GM18502 (cell line): Measurements from ENCODE around the gene AGAP1.

Source experiments
- ATAC-seq: cut with Tn5 transposase; IDR thresholded peaks from one replicate; pipeline ENCODE4 v1.9.1; 2021; ENCODE audit warnings: mild to moderate bottlenecking; ENCODE audit not compliant: unreplicated experiment, poor library complexity

Gene AGAP1

DNA sequence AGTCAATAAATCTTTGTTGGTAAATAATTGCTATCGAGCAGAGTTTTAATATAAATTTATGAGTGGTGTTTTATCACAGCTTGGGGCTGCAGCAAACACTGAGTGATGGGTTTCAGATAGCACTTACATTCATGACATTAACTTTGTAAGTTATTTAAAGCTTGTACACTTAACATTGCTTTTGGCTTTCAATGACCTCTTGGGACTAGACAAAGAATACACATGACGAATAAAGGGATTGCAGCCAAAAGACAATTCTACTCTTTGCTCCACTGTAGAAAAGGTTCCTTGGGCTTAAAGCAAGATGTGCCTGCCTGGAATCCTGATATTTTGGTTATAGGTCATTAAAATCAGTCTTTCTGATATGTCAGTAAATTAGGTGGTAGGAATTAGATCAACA lies 374.8 kb downstream of the AGAP1 start:
- ATAC-seq: no peak

GRCh38 chr2:235870515-235870914 lies 376.7 kb downstream of the AGAP1 start:
- ATAC-seq: no peak

DNA sequence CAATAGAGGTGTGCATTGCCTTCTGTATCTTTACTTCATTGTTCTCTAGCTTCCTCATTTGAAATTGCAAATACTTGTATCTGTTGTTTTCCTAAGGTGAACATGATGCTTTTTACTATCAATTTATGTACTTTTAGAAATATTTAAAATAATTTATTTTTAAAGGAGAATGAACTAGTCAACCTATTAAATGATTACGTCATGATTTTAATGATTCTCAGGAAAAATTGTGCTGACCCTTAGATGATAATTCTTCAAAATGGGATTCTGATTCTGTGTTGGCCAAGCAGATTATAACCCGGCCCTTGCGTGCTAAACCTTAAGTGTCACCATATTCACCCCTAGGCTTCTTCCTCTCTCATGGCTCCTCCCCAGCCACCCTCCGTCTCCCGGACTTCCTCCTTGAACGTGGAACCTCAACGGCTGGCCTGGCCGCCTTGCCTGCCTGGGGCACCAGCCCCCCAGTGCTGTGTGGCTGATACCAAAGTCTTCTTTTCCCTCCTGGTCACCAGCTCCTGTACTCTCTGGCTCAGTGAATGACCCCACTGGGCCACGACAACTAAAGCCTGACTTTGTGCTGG lies 382.3 kb downstream of the AGAP1 start:
- ATAC-seq: no peak

DNA sequence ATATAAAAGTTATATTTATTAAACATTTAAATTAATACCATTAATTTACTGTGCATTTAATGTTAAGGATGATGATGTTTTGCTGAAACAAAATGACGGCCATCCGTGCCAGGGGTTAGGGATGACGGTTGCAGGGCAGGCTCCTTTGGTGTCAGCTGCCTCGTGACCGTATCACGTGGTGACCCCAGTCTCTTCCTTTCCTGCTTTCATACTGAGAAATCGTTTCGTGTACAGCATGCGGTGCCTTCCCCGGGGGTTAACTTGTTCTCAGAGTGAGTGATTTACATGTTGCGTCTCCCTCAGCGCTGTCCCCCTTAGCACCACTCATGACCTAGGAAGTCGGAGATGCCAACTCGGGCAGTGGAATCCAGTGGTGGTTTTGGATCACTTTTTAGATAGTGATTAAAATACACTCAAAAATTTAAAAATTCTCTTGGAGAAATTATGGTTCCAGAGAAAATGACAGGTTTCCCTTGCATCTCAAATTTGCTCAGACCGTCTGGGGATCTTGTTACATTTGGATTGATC lies 383.5 kb downstream of the AGAP1 start:
- ATAC-seq: no peak

DNA sequence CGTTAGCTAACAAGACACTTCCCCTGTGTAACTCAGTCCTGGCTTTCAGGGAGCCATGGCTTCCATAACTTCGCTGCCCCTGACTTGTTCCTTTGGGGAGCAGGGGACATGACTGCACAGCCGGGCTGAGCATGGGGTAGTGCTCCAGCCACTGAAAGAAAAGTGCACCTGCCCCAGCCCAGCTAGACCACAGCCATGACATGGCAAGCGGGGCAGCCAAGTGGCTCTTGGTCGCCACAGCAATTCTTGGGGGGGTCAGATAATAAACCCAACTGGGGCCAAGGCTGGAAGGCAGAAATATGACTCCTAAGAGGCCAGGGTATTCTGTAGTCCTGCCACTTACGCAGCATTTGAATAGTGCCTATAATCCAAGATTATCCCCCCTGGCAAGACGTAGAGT lies 385.3 kb downstream of the AGAP1 start:
- ATAC-seq: no peak

GRCh38 chr2:235883675-235884074 lies 389.8 kb downstream of the AGAP1 start:
- no peak for ATAC-seq

GRCh38 chr2:235889302-235889630 lies 395.4 kb downstream of the AGAP1 start:
- no peak for ATAC-seq

GRCh38 chr2:235893129-235893698 lies 399.4 kb downstream of the AGAP1 start:
- no peak for ATAC-seq

DNA sequence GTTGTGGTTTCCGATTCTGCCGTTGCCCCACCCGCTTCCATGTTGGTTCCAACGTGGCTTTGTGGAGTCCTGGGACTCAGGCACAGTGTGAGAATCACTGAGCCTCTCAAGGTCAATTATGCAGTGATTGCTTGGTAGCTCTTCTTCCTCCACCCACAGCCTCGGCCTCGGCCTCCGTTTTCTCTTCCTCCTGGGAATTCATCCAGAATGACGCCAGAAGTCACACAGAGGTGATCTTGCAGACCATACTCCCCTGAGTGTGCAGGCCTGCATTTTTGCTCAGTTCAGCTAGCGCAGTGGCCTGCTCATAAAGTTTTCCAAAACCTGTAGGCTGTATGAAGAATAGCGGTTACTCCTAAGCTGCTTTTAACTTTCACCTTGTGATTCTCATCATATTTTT lies 401.0 kb downstream of the AGAP1 start:
- no peak for ATAC-seq

DNA sequence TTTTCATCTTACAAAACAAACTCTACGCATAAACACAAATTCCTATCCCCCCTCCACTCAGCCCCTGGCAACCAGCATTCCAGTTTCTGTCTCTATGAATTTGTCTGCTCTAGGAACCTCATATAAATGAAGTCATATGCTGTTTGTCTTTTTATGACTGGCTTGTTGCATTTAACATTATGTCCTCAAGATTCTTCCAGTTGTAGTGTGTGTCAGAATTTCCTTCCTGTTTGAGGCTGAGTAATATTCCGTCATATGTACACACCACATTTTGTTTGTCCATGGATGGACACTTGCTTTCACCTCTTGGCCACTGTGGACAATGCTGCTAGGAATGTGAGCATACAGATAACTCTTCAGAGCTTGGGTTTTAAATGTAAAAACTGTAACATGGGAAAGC lies 402.2 kb downstream of the AGAP1 start:
- no peak for ATAC-seq

- no peak for ATAC-seq
Observed at GRCh38 chr2:235897992-235898391, 404.1 kb downstream of the AGAP1 start.

- ATAC-seq: no peak
Observed at GRCh38 chr2:235898766-235899165, 404.9 kb downstream of the AGAP1 start.

DNA sequence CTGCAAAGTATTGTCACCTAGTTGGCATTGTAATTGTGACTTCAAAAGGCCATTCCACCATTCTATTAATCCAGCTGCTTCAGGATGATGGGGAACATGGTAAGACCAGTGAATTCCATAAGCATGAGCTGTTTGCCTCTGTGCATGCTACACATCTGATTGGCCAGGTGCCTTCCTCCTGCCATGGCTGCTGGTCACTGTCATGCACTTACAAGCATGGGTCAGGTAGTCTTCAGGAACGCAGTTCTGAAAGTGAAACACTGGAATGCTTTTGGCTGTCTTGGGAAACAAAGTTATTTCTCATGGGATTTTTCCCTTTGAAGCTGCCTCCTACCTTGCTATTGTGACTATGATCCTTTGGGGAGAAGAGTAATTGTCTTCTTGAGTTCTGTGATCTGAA lies 406.8 kb downstream of the AGAP1 start:
- ATAC-seq: no peak

DNA sequence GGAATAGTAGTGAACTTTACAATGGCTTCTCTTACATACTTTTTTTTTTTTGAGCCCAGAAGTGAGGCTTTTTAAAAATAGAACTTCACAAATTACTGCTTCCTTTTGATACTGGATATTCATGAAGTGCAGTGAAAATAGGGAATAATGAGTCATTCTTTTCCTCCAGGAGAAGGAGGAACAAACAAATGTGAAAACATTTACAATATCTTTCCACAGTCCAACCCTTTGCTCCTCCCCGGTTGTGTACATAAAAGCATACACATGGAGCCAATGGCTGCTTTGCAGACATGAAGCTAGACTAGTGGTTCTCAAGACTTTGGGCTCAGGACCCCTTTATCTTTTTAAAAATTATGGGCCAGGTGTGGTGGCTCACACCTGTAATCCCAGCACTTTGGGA lies 407.4 kb downstream of the AGAP1 start:
- no peak for ATAC-seq

DNA sequence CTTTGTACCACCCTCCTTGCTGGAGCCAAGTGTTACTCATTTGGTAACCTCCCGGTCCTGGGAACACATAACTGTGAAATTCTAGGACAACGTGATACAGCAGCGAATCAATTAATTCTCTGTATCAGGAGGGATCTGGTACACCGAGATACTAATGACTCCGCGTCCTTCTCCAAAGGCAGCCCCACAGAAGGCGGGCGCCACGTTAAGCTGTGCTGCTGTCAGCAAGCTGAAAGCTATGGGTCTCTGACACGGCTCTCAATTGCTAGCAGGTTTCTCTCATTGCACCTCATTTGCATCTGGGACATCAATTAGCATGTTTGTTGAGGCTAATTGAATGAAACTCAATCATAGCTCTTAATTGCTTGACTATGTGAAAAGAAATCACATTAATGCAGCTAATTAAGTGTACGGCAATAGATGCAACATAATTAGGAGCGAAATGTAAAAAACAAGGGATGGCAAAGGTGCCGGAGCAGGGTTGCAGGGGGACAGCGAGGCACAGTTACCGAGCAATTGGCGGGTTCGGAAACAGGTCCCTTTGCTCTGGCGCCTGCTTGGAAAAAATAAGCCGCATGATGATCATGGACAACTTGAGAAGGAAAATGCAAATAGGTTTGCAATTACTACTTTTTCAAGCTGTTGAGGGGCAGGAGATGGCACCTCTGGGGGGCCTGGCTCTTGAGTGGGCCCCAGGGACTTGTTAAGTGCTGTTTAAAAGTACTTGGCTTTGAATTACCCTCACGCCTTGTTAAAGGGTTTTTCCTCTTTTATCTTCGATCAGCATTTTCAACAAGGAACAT lies 410.1 kb downstream of the AGAP1 start:
- ATAC-seq: no peak

DNA sequence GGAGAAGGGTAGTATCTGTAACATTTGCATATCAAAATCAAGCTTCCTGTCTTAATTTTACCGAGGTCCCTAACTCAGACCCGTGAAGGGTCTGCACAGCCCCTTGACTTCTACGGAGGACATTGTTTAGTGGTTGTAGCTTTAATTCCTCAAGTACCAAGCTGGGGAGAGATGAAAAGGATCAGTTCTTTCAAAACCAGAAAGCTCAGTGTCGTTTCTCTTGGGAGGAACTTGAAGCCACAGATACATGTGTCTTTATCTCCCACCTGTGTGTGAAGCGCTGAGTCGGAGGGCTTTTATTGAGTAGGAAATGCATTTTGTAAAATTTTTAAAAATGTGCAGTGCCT lies 410.7 kb downstream of the AGAP1 start:
- no peak for ATAC-seq

- peak; percentile 97 for ATAC-seq
Observed at GRCh38 chr2:235908826-235909225, 415.0 kb downstream of the AGAP1 start.

DNA sequence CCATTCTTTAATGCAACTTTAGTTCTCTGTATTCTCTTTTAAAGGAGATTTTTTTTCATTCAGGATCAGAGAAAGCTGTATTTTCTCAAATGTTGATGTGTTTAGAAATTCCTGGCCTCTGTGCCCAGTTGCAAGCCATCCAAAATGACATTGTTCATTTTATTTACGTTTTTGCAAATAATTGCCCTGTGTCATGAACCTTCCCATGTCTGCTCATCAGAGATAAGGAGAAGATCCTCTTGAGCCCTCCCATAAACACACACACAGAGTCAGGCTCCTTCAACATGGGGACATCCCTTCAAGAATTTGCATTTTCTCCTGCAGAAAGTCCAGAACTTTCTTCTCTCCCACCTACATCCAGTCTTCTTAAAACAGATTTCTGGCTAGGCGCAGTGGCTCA lies 415.5 kb downstream of the AGAP1 start:
- ATAC-seq: no peak

- ATAC-seq: no peak
Observed at GRCh38 chr2:235910067-235910466, 416.2 kb downstream of the AGAP1 start.

DNA sequence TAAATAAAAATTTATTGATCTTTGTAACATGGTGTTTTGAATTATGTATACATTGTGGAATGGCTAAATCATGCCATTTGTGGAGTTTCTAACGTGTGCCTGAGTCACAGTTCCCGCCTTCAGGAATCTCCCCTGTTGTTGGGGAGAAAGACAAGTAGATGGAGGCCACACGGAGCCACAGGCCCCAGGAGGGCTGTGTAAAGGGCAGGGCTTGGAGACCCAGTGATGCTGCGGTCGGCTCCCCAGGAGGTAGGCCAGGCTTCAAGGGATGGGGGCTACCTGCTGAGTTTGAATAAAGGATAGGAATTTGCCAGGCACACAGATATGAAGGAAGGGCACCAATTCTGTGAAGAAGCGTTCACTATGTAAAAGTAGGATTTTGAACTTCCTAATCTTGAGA lies 417.3 kb downstream of the AGAP1 start:
- no peak for ATAC-seq

DNA sequence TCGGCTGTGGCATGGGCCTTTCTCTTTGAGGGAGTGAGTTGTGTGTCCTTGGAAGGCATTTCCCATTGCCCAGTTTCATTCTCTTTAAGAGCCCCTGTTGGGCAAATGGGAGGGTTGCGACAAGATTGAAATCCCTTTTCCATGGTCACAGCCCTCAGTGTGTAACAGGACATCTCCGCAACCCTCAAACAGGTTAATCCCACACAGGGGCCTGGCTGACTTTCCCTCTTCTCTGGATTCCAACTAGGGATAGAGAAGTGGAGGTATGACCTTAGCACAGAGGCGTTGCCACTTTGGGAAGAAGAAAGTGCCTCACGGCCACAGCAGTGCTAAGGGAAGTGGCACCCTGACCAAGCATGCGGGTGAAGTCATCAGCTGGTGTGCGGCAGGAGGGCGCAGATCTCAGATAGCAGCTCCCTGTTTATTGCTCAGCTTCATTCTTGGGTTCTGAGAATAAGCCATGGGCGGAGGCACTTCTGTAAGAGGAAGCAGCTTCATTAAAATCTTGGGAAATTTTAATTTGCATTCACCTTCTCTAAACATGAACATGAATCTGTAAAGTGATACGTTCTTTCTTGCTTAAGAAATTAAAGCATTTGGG lies 417.9 kb downstream of the AGAP1 start:
- no peak for ATAC-seq
